GM21576 (cell line): ENCODE results near the gene PRICKLE1.
A peak's percentile ranks its signal among the peaks of the same experiment; 100 is the strongest.

Experiments used
- ATAC-seq: cut with Tn5 transposase; IDR thresholded peaks from one replicate; pipeline ENCODE4 v1.9.1; 2021; ENCODE audit warnings: mild to moderate bottlenecking, moderate library complexity; ENCODE audit not compliant: unreplicated experiment

The PRICKLE1 gene

DNA sequence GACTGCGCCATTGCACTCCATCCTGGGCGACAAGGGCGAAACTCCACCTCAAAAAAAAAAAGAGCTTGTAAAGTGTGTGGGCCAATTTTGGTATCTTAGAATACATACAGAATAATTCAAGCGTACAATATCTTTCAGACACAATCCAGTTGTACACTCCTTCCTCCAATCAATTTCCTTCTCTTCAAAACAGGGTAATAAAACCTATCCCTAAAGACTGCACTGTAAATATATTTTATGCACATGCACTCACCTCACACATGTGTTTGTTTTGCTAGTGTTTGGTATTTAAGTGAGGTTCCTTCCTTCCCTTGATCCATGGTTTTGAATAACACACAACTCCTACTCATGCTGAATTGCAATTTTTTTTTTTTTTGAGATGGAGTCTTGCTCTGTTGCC, 125.9 kb downstream of the PRICKLE1 start:
- no peak for ATAC-seq

DNA sequence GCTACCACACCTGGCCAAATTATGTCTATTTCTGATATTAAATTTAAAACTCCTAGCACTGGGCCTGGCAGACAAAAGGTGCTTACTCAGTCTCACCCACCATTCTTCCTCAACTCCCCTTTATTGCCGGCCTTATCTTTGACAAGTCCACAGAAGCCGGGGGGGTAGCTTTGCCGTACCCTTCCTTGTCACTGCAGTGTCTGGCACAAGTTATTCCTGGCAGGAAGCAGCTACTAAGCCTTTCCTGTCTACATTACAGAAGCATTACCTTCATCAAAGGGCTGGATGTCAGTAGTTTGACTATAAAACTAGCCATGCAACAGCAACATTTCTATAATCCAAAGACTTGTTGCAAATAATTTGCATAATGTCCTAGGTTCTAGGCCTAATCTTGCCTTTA, 127.1 kb downstream of the PRICKLE1 start:
- no peak for ATAC-seq

DNA sequence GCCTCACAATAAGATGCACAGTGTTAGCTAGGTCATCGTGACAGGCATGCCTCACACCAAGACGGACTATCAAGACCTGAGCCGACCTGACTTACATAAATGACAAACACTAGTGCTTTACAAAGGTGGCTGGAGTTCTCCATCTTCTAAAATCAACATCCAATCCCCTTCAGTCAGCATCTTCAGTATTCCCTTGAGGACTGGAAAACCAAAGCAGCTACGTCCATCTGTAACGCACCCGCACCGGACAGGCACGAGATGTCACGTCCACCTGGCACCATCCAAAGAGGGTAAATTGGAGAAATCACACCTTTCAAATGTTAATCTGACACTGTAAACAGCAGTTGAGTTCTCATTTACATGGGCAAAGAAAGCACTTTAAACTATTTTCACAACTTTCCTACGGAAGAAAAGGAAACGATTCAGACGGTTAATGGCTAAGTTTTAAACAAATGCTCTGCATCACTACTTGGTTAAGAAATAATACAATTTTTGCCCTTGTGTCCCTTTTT, 130.2 kb downstream of the PRICKLE1 start:
- no peak for ATAC-seq

DNA sequence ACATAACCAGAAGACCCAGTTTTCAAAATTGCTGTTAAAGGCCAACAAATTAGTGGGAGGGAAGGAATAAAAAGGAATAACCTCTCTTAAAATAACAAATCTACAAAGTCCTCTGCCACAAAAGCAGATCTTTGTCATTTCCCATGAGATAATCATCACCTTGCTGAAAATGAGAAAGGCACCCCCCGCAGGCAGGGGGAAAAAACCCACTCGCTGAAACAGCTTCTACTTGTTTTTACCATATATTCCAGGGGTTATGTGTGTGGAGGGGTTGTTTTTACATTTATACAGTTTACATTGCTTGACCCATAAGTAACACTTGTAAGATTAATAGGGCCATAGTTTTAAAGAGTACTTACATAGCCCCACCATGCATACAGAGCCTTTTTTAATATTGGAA, 131.0 kb downstream of the PRICKLE1 start:
- no peak for ATAC-seq

DNA sequence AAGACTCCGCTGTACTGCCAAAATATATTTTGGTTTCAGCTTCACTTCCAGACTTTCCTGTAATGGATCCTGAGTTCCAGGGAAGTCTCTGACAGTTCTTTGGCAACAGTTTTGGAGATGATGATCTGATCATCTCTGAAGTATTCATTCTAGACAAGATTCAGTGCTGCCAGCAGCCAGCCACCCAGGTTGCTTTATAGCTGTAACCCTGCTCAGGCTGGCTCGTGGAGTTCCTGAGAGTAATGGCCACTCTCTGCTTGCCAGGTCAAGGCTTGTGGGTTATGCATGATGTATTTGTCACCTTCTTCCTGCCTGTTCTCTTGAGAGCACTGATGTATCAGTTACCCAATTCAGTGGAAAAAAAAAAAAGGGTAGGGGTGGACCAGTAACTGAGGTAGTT, 139.3 kb downstream of the PRICKLE1 start:
- ATAC-seq, result no peak

DNA sequence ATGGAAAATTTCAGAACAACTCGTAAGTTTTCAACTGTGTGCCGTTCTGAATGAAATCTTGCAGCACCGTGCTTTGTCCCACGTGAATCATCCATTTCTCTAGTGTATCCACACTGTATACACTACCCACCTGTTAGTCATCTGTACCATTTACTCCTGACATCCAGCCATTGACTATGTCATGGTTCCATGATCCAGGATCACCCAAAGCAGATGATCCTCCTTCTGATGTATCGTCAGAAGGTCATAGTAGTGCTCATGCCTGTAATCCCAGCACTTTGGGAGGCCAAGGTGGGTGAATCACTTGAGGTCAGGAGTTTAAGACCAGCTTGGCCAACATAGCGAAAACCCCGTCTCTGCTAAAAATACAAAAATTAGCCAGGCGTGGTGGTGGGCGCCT, 140.7 kb downstream of the PRICKLE1 start:
- ATAC-seq, result no peak

DNA sequence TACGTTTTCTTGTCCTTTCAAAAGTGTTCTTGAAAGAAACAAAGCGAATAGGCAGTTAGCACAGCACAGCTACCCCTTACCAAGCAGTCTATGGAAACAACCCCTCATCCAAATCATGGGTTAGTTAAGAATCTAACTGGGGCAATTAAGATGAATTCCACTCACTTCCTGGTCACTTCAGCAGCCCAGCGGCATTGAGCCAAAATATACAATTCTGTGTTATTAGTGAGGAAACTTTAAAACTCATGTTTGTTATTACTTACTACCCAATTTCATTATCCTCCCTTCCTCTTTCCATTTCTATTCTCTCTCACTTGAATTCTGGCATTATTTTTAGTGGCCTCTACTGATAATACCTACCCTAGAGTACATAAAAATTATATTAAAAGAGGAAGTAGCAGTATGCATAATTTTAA, 142.2 kb downstream of the PRICKLE1 start:
- no peak for ATAC-seq

DNA sequence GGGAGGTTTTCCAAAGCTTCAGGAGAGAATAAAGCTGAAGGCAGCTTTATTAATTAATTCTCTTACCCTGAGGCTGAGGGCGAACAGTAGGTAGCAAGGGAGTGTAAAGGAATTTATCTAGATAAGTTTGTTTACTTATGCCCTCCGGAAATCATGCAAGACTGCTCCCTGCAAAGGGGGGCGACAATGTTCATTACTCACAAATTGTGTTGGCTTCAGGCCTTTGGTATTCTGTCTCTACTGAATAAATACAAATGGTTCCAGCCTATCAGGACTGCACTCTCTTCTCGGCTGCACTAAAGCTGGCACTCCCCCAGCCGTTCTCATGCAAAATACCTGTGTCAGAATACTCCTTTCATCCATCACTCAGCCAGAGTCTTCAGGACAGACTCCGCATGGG, 142.8 kb downstream of the PRICKLE1 start:
- no peak for ATAC-seq

DNA sequence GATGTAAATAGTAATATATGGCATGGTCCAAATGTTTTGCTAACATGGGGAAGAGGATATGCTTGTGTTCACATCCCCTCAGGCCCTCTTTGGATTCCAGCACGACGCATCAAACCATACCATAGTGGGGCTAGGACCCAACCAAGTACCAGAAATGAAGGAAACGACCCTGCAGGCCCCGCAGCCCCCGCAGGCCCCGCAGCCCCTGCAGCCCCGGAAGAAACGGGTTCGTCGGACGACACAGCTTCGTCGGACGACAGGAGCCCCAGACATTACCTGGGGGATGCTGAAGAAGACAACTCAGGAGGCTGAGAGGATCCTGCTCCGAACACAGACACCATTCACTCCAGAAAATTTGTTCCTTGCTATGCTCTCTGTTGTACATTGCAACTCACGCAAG, 143.7 kb downstream of the PRICKLE1 start:
- no peak for ATAC-seq

DNA sequence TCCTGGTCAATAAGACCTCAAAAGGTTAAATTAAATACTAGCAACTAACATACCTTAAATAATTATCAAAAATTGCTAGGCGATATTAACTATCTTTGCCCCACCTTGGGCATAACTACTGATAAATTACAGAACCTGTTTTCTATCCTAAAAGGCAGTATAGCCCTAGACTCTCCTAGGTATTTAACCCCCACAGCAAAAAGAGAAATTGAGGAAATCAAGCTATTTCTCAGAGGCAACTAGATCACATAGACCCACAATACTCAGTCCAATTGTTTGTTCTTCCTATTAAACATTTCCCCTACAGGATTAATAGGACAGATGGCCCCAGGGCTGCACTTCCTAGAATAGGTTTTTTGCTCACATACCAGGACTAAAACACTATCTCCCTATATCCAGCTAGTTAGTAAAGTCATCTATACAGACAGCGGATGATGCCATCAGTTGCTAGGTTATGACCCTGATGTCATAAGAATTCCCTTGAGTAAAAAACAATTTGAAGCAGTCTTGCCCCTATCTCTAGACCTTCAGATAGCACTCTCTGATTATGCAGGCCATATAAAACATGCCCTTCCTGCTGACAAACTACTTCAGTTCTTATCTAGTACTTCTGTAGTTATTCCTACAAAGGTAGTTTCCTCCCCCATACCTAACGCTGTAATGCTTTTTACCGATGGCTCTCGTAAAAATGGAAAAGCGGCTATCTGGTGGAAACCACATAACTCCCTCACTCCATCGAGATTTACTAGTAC, 145.2 kb downstream of the PRICKLE1 start:
- no peak for ATAC-seq

DNA sequence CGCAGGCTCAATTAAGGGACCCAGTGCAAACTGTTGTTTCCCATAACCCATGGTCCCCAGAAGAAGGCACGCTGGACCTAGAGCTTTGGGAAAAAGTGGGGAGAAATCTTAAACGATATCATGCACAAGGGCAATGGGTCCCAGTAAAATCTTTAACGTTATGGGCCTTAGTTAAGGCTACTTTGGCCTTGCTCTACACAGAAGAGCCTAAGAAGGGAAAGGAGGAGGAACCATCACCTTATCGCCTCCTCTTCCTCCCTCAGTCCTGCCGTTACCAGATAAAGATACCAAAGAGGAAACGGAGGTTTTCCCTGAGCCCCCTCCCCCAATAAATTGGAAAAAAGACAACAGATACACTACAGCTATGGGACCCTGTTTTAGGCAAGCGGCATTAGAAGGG, 146.7 kb downstream of the PRICKLE1 start:
- ATAC-seq, result no peak

DNA sequence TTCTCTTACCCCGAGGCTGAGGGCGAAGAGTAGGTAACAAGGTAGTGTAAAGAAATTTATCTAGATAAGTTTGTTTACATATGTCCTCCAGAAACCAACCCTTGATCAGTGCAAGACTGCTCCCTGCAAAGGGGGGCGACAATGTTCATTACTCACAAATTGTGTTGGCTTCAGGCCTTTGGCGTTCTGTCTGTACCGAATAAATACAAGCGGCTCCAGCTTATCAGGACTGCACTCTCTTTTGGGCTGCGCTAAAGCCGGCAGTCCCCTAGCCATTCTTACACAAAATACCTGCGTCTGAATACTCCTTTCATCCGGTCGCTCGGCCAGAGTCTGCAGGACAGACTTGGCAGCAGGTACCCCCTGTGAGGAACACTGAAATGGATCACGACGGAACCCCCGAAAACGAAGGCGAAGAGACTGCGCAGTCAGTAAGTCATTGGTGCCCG, 147.2 kb downstream of the PRICKLE1 start:
- ATAC-seq, result no peak

DNA sequence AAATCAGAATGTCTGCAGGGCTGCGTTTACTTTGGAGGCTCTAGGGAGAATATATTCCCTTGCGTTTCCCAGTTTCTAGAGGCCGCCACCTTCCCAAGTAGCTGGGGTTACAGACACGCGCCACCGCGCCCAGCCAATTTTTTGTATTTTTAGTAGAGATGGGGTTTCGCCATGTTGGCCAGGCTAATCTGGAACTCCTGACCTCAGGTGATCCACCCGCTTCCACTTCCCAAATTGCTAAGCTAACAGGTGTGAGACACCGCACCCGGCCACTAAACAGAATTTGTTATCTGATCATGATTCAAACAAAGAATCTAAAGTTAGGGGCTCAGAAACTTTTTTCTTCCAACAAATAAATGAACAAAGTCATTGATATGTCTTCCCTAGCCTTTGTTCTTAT, 148.9 kb downstream of the PRICKLE1 start:
- ATAC-seq, result no peak

DNA sequence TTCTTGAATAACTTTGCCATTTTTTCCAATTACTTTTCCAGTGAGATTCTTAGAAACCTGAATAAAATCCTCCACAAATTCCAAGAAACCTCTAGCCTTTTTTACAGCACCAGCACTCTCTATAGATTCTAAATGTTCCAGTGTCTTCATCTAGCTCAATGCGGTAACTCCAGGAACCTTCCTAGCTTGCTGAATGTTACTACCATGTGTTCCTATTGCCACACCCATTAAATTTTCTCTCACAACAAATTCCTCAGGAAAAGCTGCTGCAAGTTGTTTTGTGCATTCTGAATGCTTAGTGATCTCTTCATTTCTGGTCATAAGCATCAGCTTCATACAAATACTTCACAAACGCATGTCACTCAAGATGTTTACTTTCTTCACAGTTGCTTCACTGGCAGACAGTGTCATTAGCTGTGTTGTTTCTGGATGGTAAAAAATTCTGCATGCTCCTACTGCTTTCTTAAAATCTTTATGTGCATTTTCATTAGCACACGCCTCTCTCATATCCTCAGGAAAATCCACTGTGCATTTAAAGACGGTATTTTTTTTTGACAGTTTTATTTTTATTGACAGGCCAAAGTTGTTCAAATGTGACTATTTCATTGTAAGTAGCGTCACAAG, 156.9 kb downstream of the PRICKLE1 start:
- no peak for ATAC-seq

DNA sequence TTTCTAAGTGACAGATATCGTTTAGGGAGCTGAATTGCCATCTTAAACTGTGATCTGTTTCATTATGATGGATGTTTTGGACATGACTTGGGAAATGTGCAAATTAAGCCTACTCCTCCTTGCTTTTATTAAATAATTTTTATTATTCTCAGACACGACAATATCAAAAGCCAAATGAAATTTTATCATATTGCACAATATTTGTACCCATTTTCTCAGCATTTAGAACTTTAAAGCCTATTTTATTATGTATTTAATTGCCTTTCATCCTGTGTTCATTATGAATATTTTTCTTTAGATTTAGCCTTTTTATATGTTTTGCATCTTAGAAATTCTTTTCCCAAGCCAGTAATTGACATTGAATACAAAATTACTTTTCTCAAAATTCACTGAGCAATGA, 160.7 kb downstream of the PRICKLE1 start:
- no peak for ATAC-seq

DNA sequence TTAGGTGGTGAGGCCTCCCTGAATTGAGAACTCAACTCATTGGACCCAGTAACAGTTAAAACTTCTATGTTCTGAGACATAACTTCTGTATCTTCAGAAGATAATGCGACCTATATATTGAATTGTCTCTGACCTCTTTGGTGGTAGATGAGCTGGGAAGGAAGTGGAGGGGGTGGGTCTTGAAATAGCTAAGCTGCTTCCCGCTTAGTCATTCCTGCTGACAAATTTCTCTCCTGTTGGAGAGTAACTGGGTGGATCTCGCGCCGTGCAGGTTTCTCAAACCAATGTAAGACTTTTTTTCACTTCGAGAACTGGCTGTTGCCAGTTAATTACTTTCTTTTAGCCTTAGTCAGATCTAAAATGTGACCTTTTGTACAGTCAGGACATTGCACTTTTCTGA, 162.8 kb downstream of the PRICKLE1 start:
- no peak for ATAC-seq

DNA sequence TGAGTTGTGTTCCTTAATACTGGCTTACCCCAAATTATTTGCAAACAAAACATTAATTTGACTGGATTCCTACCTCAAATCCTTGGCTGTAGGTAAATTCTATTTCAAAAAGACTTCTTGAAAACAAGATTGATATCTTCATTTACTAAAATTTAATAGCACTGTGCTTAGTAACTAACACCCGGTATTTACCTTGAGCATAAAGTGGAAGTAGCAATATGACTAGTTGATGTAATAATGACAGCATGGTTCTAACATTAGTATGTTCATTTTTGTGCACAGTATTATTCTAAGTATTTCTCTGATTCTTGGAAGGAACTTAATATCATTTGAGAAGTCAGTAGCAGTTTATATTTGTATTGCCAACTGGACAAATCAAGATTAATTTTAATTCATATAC, 166.8 kb downstream of the PRICKLE1 start:
- ATAC-seq, result no peak

DNA sequence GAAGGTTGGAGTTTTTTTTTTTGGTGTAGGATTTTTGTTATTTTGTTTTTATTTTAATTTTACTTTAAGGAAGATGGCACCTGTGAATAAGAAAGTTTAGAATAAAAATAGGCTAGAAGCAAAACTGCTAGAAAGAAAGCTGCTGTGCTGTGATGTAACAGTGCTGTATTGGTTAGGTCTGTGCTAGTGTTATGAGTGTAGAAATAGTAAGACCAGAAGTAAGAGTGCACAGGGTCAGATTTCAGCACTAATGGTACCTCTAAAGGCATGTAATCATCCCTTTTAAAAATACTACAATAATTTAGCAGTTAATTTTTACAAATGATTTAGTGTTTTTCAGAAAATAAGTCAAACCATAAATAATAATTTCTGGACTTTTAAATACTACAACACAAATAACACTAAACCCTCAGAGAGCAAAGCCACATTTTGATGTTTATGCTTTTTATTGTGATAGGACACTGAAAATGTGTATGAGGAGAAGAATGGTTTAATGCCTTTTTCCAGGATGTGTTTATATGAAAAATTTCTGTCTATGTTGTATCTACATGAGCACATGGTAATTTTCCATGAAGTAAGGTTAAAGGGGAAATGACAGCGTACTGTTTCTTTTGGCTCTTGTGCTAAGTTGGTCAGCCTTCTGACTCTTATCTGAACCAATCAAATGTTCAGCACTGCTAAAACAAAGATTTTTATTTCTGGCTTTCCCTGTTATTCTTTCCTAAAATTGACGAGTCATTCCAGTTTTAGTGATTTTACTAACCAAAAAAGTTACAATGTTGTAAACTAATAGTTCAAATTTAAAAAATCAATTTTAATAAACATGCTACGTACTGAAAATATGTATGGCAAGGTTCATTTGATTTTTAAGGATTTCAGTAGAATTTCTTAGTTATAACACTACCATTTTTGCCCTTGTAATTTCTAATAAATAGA, 167.4 kb downstream of the PRICKLE1 start:
- peak; percentile 93 for ATAC-seq

DNA sequence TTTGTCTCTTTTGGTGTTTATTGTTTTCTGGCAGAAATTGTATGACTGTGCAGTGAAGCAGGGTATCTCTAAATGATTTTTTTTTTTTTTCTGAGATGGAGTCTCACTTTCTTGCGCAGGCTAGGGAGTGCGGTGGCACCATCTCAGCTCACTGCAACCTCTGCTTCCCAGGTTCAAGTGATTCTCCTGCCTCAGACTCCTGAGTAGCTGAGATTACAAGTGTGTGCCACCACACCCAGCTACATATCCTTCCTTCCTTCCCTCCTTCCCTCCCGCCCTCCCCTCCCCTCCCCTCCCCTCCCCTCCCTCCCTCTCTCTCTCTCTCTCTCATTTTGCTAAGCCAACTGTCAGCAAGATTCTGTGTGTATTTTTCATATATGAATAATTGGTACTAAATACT, 169.2 kb downstream of the PRICKLE1 start:
- ATAC-seq, result no peak

DNA sequence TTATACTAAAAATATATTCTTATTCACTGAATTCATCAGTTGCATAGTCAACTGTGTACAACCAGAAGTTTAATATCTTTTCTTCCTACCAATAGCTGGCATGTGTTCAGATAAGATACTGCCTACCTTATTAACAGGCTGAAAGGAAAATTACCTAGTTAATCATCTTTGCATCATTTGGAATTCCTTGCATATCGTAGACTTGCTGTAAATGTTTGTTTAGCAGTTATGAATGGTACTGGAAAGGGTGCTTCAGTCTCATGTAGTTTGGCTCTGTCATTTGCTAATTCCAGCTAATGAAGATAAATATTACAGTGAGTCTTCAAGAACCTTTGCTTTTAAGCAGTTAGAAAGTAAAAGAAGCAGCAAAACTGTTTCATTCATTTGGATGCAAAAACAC, 179.2 kb downstream of the PRICKLE1 start:
- no peak for ATAC-seq

DNA sequence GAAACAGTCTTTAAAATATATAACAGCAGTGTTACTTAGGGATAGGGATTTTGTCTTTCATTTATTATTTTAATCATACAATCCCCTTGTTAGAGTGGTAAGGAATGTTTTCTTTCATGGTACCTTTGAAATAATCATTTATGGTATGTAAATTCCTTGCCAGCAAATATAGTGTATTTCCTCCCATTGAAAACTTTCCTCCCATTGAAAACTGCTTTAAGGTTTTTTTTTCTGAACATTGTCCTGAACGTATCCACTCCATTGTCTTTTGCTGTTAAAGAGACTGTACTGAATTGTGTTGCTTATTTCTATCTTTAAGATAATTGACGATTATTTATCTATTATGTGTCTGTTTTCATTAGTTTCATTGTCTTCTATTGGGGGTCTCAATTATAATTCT, 180.1 kb downstream of the PRICKLE1 start:
- no peak for ATAC-seq
